IMR-90 (cell line): ENCODE data around the gene TMEM135.

Experiments
- BHLHE40 ChIP-seq: fragments of 150-350 bp; IDR thresholded peaks from 2 replicates; pipeline ENCODE4 v1.6.1; 2016; ENCODE audit warnings: mild to moderate bottlenecking, low read depth, low read length
- CHD1 ChIP-seq: IDR thresholded peaks from 2 replicates; pipeline ENCODE4 v1.6.1; 2012; ENCODE audit warnings: low read depth, low read length, improper control_type of control experiment
- FOS ChIP-seq: fragments of 150-350 bp; IDR thresholded peaks from 2 replicates; pipeline ENCODE4 v1.6.1; 2016; ENCODE audit warnings: low read depth, low read length
- MAFK ChIP-seq: IDR thresholded peaks from 2 replicates; pipeline ENCODE4 v1.6.1; 2012; ENCODE audit warnings: low read depth, low read length, improper control_type of control experiment
- NFE2L2 ChIP-seq: fragments of 150-350 bp; IDR thresholded peaks from 2 replicates; pipeline ENCODE4 v1.6.1; 2016; ENCODE audit warnings: low read depth, mild to moderate bottlenecking, low read length
- POLR2A ChIP-seq: IDR thresholded peaks from 2 replicates; pipeline ENCODE4 v1.6.1; 2012; ENCODE audit warnings: mild to moderate bottlenecking, low read depth, low read length
- RAD21 ChIP-seq: IDR thresholded peaks from 2 replicates; pipeline ENCODE4 v1.6.1; 2012; ENCODE audit warnings: low read length, improper control_type of control experiment
- RCOR1 ChIP-seq: IDR thresholded peaks from 2 replicates; pipeline ENCODE4 v1.6.1; 2012; ENCODE audit warnings: mild to moderate bottlenecking, low read length, improper control_type of control experiment; ENCODE audit not compliant: insufficient replicate concordance
- TF ChIP-seq, protein P1 (sequence below): fragments of 150-350 bp; IDR thresholded peaks from 2 replicates; pipeline ENCODE4 v1.6.1; 2016; ENCODE audit warnings: low read depth, mild to moderate bottlenecking, low read length, moderate library complexity, borderline replicate concordance
- TF ChIP-seq, protein P2 (sequence below): conservative IDR thresholded peaks from 2 replicates; pipeline ENCODE4 v1.5.1; 2012; ENCODE audit warnings: mild to moderate bottlenecking, low read depth, low read length, improper control_type of control experiment

DNA sequence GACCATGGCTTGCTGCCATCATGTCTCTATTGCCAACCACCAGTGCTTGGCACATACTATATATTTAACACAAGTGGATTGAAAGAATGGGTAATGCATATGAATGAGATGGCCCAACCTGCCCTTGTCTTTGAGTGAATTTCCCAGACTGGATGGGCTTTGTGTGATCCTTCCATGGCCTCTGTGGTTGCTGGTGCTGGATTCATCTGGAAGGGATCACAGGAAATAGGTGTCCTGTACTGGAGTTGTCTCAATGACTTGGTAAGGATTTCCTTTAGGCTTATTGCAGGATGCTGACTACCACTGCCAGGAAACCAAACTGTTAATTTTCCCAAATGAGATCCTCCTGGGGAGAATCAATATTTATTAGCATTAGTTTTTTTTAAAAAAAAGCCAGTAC, 328.6 kb downstream of the TMEM135 start:
- TF ChIP-seq, protein P1, sequence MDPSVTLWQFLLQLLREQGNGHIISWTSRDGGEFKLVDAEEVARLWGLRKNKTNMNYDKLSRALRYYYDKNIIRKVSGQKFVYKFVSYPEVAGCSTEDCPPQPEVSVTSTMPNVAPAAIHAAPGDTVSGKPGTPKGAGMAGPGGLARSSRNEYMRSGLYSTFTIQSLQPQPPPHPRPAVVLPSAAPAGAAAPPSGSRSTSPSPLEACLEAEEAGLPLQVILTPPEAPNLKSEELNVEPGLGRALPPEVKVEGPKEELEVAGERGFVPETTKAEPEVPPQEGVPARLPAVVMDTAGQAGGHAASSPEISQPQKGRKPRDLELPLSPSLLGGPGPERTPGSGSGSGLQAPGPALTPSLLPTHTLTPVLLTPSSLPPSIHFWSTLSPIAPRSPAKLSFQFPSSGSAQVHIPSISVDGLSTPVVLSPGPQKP, result no peak
- TF ChIP-seq, protein P2, sequence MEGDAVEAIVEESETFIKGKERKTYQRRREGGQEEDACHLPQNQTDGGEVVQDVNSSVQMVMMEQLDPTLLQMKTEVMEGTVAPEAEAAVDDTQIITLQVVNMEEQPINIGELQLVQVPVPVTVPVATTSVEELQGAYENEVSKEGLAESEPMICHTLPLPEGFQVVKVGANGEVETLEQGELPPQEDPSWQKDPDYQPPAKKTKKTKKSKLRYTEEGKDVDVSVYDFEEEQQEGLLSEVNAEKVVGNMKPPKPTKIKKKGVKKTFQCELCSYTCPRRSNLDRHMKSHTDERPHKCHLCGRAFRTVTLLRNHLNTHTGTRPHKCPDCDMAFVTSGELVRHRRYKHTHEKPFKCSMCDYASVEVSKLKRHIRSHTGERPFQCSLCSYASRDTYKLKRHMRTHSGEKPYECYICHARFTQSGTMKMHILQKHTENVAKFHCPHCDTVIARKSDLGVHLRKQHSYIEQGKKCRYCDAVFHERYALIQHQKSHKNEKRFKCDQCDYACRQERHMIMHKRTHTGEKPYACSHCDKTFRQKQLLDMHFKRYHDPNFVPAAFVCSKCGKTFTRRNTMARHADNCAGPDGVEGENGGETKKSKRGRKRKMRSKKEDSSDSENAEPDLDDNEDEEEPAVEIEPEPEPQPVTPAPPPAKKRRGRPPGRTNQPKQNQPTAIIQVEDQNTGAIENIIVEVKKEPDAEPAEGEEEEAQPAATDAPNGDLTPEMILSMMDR, result no peak
- TF ChIP-seq POLR2A, result no peak
- TF ChIP-seq NFE2L2, result no peak
- no peak for TF ChIP-seq FOS
- no peak for TF ChIP-seq RAD21
- no peak for TF ChIP-seq RCOR1
- TF ChIP-seq MAFK, result no peak
- no peak for TF ChIP-seq BHLHE40
- TF ChIP-seq CHD1, result no peak
